ENCODE measurements around the gene BPIFB6.
"Not testable (repeated sequence)": the region's sequence is repeated elsewhere in the genome, so short reads cannot be mapped to it uniquely, and the experiment has no call there.

BPIFB6 gene

GRCh38 chr20:33045129-33045721, 13.8 kb downstream of the BPIFB6 start:
- H3K4me2 ChIP-seq (ENCODE audit: low read length); H3K4ac ChIP-seq (ENCODE audit: low read depth, low read length); H4K91ac ChIP-seq (ENCODE audit: low read depth, low read length); DNase-seq; H4K8ac ChIP-seq (ENCODE audit: low read depth, low read length); H3K18ac ChIP-seq (ENCODE audit: low read length); H3K79me2 ChIP-seq (ENCODE audit: control insufficient read depth, insufficient read depth, low read length, poor library complexity); H3K27ac ChIP-seq (ENCODE audit: low read depth, low read length); H4K12ac ChIP-seq (ENCODE audit: low read depth, low read length); H3K23ac ChIP-seq (ENCODE audit: low read length); H3K27me3 ChIP-seq (ENCODE audit: insufficient read depth, low read length); H2BK5ac ChIP-seq (ENCODE audit: low read depth, low read length, poor library complexity); H3K36me3 ChIP-seq (ENCODE audit: control insufficient read depth in 1 of 2, insufficient read depth in 2 of 2, low read length in 2 of 2); H3K4me1 ChIP-seq (ENCODE audit: control insufficient read depth in 1 of 2, insufficient read depth in 2 of 2, low read length in 2 of 2); H2BK12ac ChIP-seq (ENCODE audit: low read length); H3K4me3 ChIP-seq (ENCODE audit: low read depth, low read length); H3K79me1 ChIP-seq (ENCODE audit: low read length); H2AFZ ChIP-seq (ENCODE audit: insufficient read depth, low read length, poor library complexity); H2BK120ac ChIP-seq (ENCODE audit: insufficient read depth, low read length, poor library complexity); H2AK5ac ChIP-seq (ENCODE audit: low read length); H3K14ac ChIP-seq (ENCODE audit: low read length); H3K9ac ChIP-seq (ENCODE audit: low read length): not testable (repeated sequence)
- peaks cover 17% of the 10 kb centered on the region for H3K9me3 ChIP-seq (ENCODE audit: insufficient read depth, low read depth, low read length)
- WGBS (ENCODE audit: extremely low coverage, insufficient coverage, insufficient read length): no CpG with 5 or more reads among the region's 15 CpGs

GRCh38 chr20:33046412-33046811, 15.0 kb downstream of the BPIFB6 start:
- no peak overlapping the region for H2BK5ac ChIP-seq (ENCODE audit: low read depth, low read length, poor library complexity)
- no peak overlapping the region for H2AFZ ChIP-seq (ENCODE audit: insufficient read depth, low read length, poor library complexity)
- no peak overlapping the region for H3K27ac ChIP-seq (ENCODE audit: low read depth, low read length)
- no peak for DNase-seq
- no peak overlapping the region for H3K4me3 ChIP-seq (ENCODE audit: low read depth, low read length)
- H3K4ac ChIP-seq (ENCODE audit: low read depth, low read length): no peak overlapping the region
- no CpG with 5 or more reads among the region's 3 CpGs for WGBS (ENCODE audit: extremely low coverage, insufficient coverage, insufficient read length)
- H2BK120ac ChIP-seq (ENCODE audit: insufficient read depth, low read length, poor library complexity): no peak overlapping the region
- no peak overlapping the region for H2AK5ac ChIP-seq (ENCODE audit: low read length)
- H2BK12ac ChIP-seq (ENCODE audit: low read length): no peak overlapping the region
- no peaks in the 10 kb centered on the region for H3K4me1 ChIP-seq (ENCODE audit: control insufficient read depth in 1 of 2, insufficient read depth in 2 of 2, low read length in 2 of 2)
- no peaks in the 10 kb centered on the region for H3K27me3 ChIP-seq (ENCODE audit: insufficient read depth, low read length)
- no peak overlapping the region for H4K12ac ChIP-seq (ENCODE audit: low read depth, low read length)
- no peak overlapping the region for H3K18ac ChIP-seq (ENCODE audit: low read length)
- H3K23ac ChIP-seq (ENCODE audit: low read length): no peak overlapping the region
- no peaks in the 10 kb centered on the region for H3K79me1 ChIP-seq (ENCODE audit: low read length)
- no peak overlapping the region for H4K91ac ChIP-seq (ENCODE audit: low read depth, low read length)
- H3K14ac ChIP-seq (ENCODE audit: low read length): no peak overlapping the region
- H3K79me2 ChIP-seq (ENCODE audit: control insufficient read depth, insufficient read depth, low read length, poor library complexity): no peaks in the 10 kb centered on the region
- H3K9me3 ChIP-seq (ENCODE audit: insufficient read depth, low read depth, low read length): peaks cover 18% of the 10 kb centered on the region
- no peak overlapping the region for H3K4me2 ChIP-seq (ENCODE audit: low read length)
- no peaks in the 10 kb centered on the region for H3K36me3 ChIP-seq (ENCODE audit: control insufficient read depth in 1 of 2, insufficient read depth in 2 of 2, low read length in 2 of 2)
- H4K8ac ChIP-seq (ENCODE audit: low read depth, low read length): no peak overlapping the region
- H3K9ac ChIP-seq (ENCODE audit: low read length): no peak overlapping the region

GRCh38 chr20:33051333-33051732, 19.9 kb downstream of the BPIFB6 start:
- no peak for DNase-seq
- no peak overlapping the region for H3K14ac ChIP-seq (ENCODE audit: low read length)

GRCh38 chr20:33053291-33054106, 22.1 kb downstream of the BPIFB6 start, which contains the start of gene BPIFB3:
TSS of gene BPIFB3 (plus strand) at chr20:33053903. CDS start at chr20:33055436, 1,533 bp downstream.
- Histone ChIP-seq H3K4me2 (ENCODE audit: low read length) (no peak within 1 kb of the TSS), H3K9me3 (ENCODE audit: insufficient read depth, low read depth, low read length) (peaks cover 1% of the 10 kb centered on the region), H3K4me1 (ENCODE audit: control insufficient read depth in 1 of 2, insufficient read depth in 2 of 2, low read length in 2 of 2) (no peaks in the 10 kb centered on the region), H3K14ac (ENCODE audit: low read length) (no peak within 1 kb of the TSS), H3K4me3 (ENCODE audit: low read depth, low read length) (no peak within 1 kb of the TSS), H3K18ac (ENCODE audit: low read length) (no peak within 1 kb of the TSS), H2AFZ (ENCODE audit: insufficient read depth, low read length, poor library complexity) (no peak within 1 kb of the TSS), H3K27me3 (ENCODE audit: insufficient read depth, low read length) (no peaks in the 10 kb centered on the region), H3K27ac (ENCODE audit: low read depth, low read length) (no peak within 1 kb of the TSS), H3K4ac (ENCODE audit: low read depth, low read length) (no peak within 1 kb of the TSS), H3K9ac (ENCODE audit: low read length) (no peak within 1 kb of the TSS), H4K12ac (ENCODE audit: low read depth, low read length) (no peak within 1 kb of the TSS), H3K79me1 (ENCODE audit: low read length) (no peaks in the 10 kb centered on the region), H2BK5ac (ENCODE audit: low read depth, low read length, poor library complexity) (no peak within 1 kb of the TSS), H4K91ac (ENCODE audit: low read depth, low read length) (no peak within 1 kb of the TSS), H3K79me2 (ENCODE audit: control insufficient read depth, insufficient read depth, low read length, poor library complexity) (no peaks in the 10 kb centered on the region), H2AK5ac (ENCODE audit: low read length) (no peak within 1 kb of the TSS), H3K23ac (ENCODE audit: low read length) (no peak within 1 kb of the TSS), H4K8ac (ENCODE audit: low read depth, low read length) (no peak within 1 kb of the TSS), H2BK12ac (ENCODE audit: low read length) (no peak within 1 kb of the TSS), H3K36me3 (ENCODE audit: control insufficient read depth in 1 of 2, insufficient read depth in 2 of 2, low read length in 2 of 2) (no peaks in the 10 kb centered on the region), H2BK120ac (ENCODE audit: insufficient read depth, low read length, poor library complexity) (no peak within 1 kb of the TSS)
- no peak for DNase-seq
- WGBS (ENCODE audit: extremely low coverage, insufficient coverage, insufficient read length): no CpG with 5 or more reads among the region's 25 CpGs

More at GRCh38 chr20:33051333-33051732, 19.9 kb downstream of the BPIFB6 start:
- no peak overlapping the region for H3K23ac ChIP-seq (ENCODE audit: low read length)
- no peaks in the 10 kb centered on the region for H3K4me1 ChIP-seq (ENCODE audit: control insufficient read depth in 1 of 2, insufficient read depth in 2 of 2, low read length in 2 of 2)
- H4K12ac ChIP-seq (ENCODE audit: low read depth, low read length): no peak overlapping the region
- peaks cover 10% of the 10 kb centered on the region for H3K9me3 ChIP-seq (ENCODE audit: insufficient read depth, low read depth, low read length)
- no peak overlapping the region for H4K8ac ChIP-seq (ENCODE audit: low read depth, low read length)
- H2BK120ac ChIP-seq (ENCODE audit: insufficient read depth, low read length, poor library complexity): no peak overlapping the region
- H4K91ac ChIP-seq (ENCODE audit: low read depth, low read length): no peak overlapping the region
- no peak overlapping the region for H3K4me2 ChIP-seq (ENCODE audit: low read length)
- no peak overlapping the region for H3K27ac ChIP-seq (ENCODE audit: low read depth, low read length)
- H3K79me2 ChIP-seq (ENCODE audit: control insufficient read depth, insufficient read depth, low read length, poor library complexity): no peaks in the 10 kb centered on the region
- H3K4me3 ChIP-seq (ENCODE audit: low read depth, low read length): no peak overlapping the region
- no peak overlapping the region for H3K9ac ChIP-seq (ENCODE audit: low read length)
- no peak overlapping the region for H2AFZ ChIP-seq (ENCODE audit: insufficient read depth, low read length, poor library complexity)
- H2BK5ac ChIP-seq (ENCODE audit: low read depth, low read length, poor library complexity): no peak overlapping the region
- no CpG with 5 or more reads among the region's 4 CpGs for WGBS (ENCODE audit: extremely low coverage, insufficient coverage, insufficient read length)
- no peak overlapping the region for H2BK12ac ChIP-seq (ENCODE audit: low read length)
- H3K36me3 ChIP-seq (ENCODE audit: control insufficient read depth in 1 of 2, insufficient read depth in 2 of 2, low read length in 2 of 2): no peaks in the 10 kb centered on the region
- no peaks in the 10 kb centered on the region for H3K27me3 ChIP-seq (ENCODE audit: insufficient read depth, low read length)
- no peaks in the 10 kb centered on the region for H3K79me1 ChIP-seq (ENCODE audit: low read length)
- H3K18ac ChIP-seq (ENCODE audit: low read length): no peak overlapping the region
- no peak overlapping the region for H3K4ac ChIP-seq (ENCODE audit: low read depth, low read length)
- no peak overlapping the region for H2AK5ac ChIP-seq (ENCODE audit: low read length)
